ENCODE measurements around the gene NOTCH3.

Gene NOTCH3

DNA sequence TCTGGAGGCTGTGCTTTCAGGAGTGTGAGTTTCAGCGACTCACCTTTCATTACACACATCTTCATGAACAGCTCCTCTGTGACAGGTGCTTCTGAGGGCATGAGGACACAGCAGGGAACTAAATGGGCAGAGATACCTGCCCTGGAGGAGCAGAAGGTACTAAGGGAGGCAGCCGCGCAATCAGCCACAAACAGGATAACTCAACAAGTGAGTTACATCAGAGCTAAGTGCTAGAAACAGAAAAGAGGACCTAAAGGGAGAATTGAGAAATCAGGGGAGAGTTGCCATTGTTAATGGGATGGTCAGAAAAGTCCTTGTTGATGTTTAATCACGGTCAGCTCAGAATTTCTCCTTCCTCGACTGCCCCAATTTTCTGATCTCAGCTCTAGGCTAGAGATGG, 51.1 kb downstream of the NOTCH3 start:
- no peaks in the 10 kb centered on the region for H3K4me1 ChIP-seq (ENCODE audit: control insufficient read depth, low read length)
- TF ChIP-seq, protein P1, sequence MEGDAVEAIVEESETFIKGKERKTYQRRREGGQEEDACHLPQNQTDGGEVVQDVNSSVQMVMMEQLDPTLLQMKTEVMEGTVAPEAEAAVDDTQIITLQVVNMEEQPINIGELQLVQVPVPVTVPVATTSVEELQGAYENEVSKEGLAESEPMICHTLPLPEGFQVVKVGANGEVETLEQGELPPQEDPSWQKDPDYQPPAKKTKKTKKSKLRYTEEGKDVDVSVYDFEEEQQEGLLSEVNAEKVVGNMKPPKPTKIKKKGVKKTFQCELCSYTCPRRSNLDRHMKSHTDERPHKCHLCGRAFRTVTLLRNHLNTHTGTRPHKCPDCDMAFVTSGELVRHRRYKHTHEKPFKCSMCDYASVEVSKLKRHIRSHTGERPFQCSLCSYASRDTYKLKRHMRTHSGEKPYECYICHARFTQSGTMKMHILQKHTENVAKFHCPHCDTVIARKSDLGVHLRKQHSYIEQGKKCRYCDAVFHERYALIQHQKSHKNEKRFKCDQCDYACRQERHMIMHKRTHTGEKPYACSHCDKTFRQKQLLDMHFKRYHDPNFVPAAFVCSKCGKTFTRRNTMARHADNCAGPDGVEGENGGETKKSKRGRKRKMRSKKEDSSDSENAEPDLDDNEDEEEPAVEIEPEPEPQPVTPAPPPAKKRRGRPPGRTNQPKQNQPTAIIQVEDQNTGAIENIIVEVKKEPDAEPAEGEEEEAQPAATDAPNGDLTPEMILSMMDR (IDR thresholded peaks at IDR 0.05; ENCODE audit: low read depth, low read length, poor library complexity, severe bottlenecking), result no peak
- no peak for TF ChIP-seq EZH2phosphoT487 (IDR thresholded peaks at IDR 0.05; ENCODE audit: borderline replicate concordance, low read length)
- no peak overlapping the region for H3K27ac ChIP-seq (ENCODE audit: low read depth, low read length)
- no peaks in the 10 kb centered on the region for H3K79me2 ChIP-seq (ENCODE audit: control insufficient read depth, low read length)
- no peaks in the 10 kb centered on the region for H3K9me2 ChIP-seq (replicated peaks; ENCODE audit: control insufficient read depth, low read length)
- H3K4me3 ChIP-seq (ENCODE audit: low read length), result no peak overlapping the region
- no peak overlapping the region for H3K4me2 ChIP-seq (ENCODE audit: low read length)
- H3F3A ChIP-seq (ENCODE audit: control insufficient read depth, insufficient read depth), result no peaks in the 10 kb centered on the region
- H3K36me3 ChIP-seq (ENCODE audit: control insufficient read depth, low read length), result no peaks in the 10 kb centered on the region
- peaks cover 2% of the 10 kb centered on the region; the same call in 1 of the 2 replicates for H3K27me3 ChIP-seq (ENCODE audit: control insufficient read depth, low read length)
- no peaks in the 10 kb centered on the region for H4K20me1 ChIP-seq (ENCODE audit: control insufficient read depth, insufficient read depth, low read depth, low read length)
- peaks cover 7% of the 10 kb centered on the region for H3K9me3 ChIP-seq (ENCODE audit: control insufficient read depth, insufficient read depth, low read length)

DNA sequence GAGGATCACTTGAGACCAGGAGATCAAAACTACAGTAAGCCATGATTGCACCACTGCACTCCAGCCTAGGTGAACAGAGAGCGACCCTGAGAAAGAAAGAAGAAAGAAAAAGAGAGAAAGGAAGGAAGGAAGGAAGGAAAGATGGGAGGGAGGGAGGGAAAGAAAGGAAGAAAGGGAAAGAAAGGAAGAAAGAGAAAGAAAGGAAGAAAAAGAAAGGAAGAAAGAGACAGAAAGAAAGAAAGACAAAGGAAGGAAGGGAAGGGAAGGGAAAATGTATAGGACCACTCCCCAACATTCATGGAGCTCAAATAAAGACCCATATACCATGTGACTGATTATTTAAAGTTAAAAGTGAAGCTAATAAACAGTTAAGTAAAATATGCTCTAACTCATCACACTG, 53.7 kb downstream of the NOTCH3 start:
- Histone ChIP-seq H3K4me2 (ENCODE audit: low read length) (no peak overlapping the region), H3K79me2 (ENCODE audit: control insufficient read depth, low read length) (no peaks in the 10 kb centered on the region), H3K36me3 (ENCODE audit: control insufficient read depth, low read length) (no peaks in the 10 kb centered on the region), H3K27ac (ENCODE audit: low read depth, low read length) (no peak overlapping the region), H3K4me3 (ENCODE audit: low read length) (no peak overlapping the region), H3F3A (ENCODE audit: control insufficient read depth, insufficient read depth) (no peaks in the 10 kb centered on the region), H3K9me2 (replicated peaks; ENCODE audit: control insufficient read depth, low read length) (no peaks in the 10 kb centered on the region), H3K27me3 (ENCODE audit: control insufficient read depth, low read length) (no peaks in the 10 kb centered on the region), H3K9me3 (ENCODE audit: control insufficient read depth, insufficient read depth, low read length) (no peaks in the 10 kb centered on the region), H4K20me1 (ENCODE audit: control insufficient read depth, insufficient read depth, low read depth, low read length) (no peaks in the 10 kb centered on the region), H3K4me1 (ENCODE audit: control insufficient read depth, low read length) (no peaks in the 10 kb centered on the region)
- no peak for TF ChIP-seq EZH2phosphoT487 (IDR thresholded peaks at IDR 0.05; ENCODE audit: borderline replicate concordance, low read length)
- TF ChIP-seq, protein P1 (IDR thresholded peaks at IDR 0.05; ENCODE audit: low read depth, low read length, poor library complexity, severe bottlenecking), result no peak

GRCh38 chr19:15144046-15144646, 56.6 kb downstream of the NOTCH3 start:
- Histone ChIP-seq H3K9me3 (ENCODE audit: control insufficient read depth, insufficient read depth, low read length) (peaks cover 5% of the 10 kb centered on the region), H3K36me3 (ENCODE audit: control insufficient read depth, low read length) (no peaks in the 10 kb centered on the region), H3K4me2 (ENCODE audit: low read length) (no peak overlapping the region), H3K27ac (ENCODE audit: low read depth, low read length) (no peak overlapping the region), H3K9me2 (replicated peaks; ENCODE audit: control insufficient read depth, low read length) (no peaks in the 10 kb centered on the region), H3K27me3 (ENCODE audit: control insufficient read depth, low read length) (no peaks in the 10 kb centered on the region), H3K79me2 (ENCODE audit: control insufficient read depth, low read length) (no peaks in the 10 kb centered on the region), H3K4me3 (ENCODE audit: low read length) (no peak overlapping the region), H3K4me1 (ENCODE audit: control insufficient read depth, low read length) (no peaks in the 10 kb centered on the region), H4K20me1 (ENCODE audit: control insufficient read depth, insufficient read depth, low read depth, low read length) (no peaks in the 10 kb centered on the region), H3F3A (ENCODE audit: control insufficient read depth, insufficient read depth) (no peaks in the 10 kb centered on the region)
- TF ChIP-seq, protein P1 (IDR thresholded peaks at IDR 0.05; ENCODE audit: low read depth, low read length, poor library complexity, severe bottlenecking), result no peak
- TF ChIP-seq EZH2phosphoT487 (IDR thresholded peaks at IDR 0.05; ENCODE audit: borderline replicate concordance, low read length), result no peak
